SK-N-MC (cell line): ENCODE results near the gene IL21R.

Experiments
- DNase-seq: peaks from one replicate; pipeline ENCODE4 v3.0.0-alpha.2; 2011; ENCODE audit warnings: low read depth, low spot score
- H3K27ac ChIP-seq: fragments of 200-600 bp; sonication (generic); 2 replicates; pipeline ENCODE4 v1.5.1; 2016; ENCODE audit warnings: mixed run types
- H3K36me3 ChIP-seq: fragments of 200-600 bp; sonication (generic); 2 replicates; pipeline ENCODE4 v1.6.1; 2017; ENCODE audit warnings: antibody characterized with exemption, low read length, mixed read lengths; ENCODE audit not compliant: insufficient read depth
- H3K4me3 ChIP-seq: fragments of 200-600 bp; sonication (generic); 2 replicates; pipeline ENCODE4 v1.5.1; 2016
- H3K9ac ChIP-seq: fragments of 200-600 bp; sonication (generic); 2 replicates; pipeline ENCODE4 v1.8.0; 2017; ENCODE audit warnings: mixed run types, mixed read lengths; ENCODE audit not compliant: insufficient read length
- H3K9me3 ChIP-seq: fragments of 200-600 bp; sonication (generic); 2 replicates; pipeline ENCODE4 v1.6.1; 2017; ENCODE audit warnings: low read depth, mild to moderate bottlenecking, antibody characterized with exemption, low read length, moderate library complexity, mixed read lengths
- EZH2 ChIP-seq: fragments of 200-600 bp; sonication (generic); IDR thresholded peaks from one replicate; pipeline ENCODE4 v1.6.1; 2017; ENCODE audit warnings: antibody characterized with exemption
- FOXP2 ChIP-seq: optimal IDR thresholded peaks from 2 replicates; pipeline ENCODE3; 2011; ENCODE audit warnings: mild to moderate bottlenecking, moderate library complexity; ENCODE audit not compliant: insufficient read depth; ENCODE audit errors: extremely low read length, control extremely low read depth
- POLR2AphosphoS5 ChIP-seq: IDR thresholded peaks from 2 replicates; pipeline ENCODE4 v1.6.1; 2012; ENCODE audit warnings: mild to moderate bottlenecking, low read depth, low read length, borderline replicate concordance

IL21R gene

DNA sequence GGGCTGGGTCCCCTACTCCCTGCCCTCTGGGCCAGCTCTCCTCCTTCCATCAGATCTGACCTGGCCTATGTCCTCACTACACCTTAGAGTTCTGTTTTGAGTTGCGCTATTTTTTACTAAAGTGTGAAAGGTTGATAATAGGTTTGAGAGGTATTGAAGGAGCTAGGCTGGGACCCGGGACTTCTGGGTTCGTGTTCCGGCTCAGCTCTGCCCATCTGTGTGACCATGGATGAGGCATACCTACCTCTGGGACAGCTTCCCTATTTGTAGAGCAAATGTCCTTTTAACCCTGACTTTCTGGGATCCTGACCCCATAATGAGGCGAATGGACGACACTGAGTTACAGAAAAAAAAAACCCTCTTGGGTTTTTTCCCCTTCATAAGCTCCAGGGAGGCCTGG lies 36.0 kb downstream of the IL21R start:
- TF ChIP-seq EZH2 (no peak), FOXP2 (no peak), POLR2AphosphoS5 (no peak)
- DNase-seq: no peak
- no peaks in the 10 kb centered on the region for H3K9me3 ChIP-seq
- no peak overlapping the region for H3K9ac ChIP-seq
- no peak overlapping the region for H3K27ac ChIP-seq
- H3K36me3 ChIP-seq: no peaks in the 10 kb centered on the region
- H3K4me3 ChIP-seq: no peak overlapping the region

DNA sequence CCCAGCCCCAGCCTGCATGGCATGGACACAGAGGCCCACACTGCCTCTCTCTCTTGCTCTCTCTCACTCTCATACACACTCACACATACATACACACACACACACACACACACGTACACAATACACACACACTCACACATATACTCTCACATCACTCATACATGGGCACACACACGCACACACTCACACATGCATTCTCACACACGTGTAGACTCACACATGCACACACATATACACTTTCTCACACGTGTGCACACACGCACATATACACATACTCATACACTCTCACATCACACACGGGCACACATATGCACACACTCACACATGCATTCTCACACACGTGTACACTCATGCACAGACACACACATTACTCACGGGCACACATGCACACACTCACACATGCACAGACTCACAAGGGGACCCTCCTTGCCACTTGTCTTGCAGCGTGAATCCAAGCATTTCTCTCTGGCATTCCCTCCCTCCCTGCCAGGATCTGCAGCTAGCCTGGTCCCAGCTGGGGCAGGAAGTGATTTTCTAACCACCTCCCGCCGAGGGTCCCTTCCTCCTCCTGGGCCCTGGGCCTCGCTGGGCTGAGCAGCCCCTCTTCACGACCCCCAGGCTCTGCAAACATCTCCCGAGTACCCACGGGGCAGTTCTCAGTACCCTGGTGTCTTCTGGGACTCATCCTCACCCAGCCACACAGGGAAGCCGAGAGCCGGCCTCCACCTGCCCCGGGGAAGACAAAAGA lies 37.5 kb downstream of the IL21R start:
- Histone ChIP-seq H3K27ac (no peak overlapping the region), H3K9me3 (no peaks in the 10 kb centered on the region), H3K9ac (no peak overlapping the region), H3K36me3 (no peaks in the 10 kb centered on the region), H3K4me3 (no peak overlapping the region)
- TF ChIP-seq POLR2AphosphoS5 (no peak), FOXP2 (no peak), EZH2 (no peak)
- no peak for DNase-seq

GRCh38 chr16:27441276-27441675 lies 39.3 kb downstream of the IL21R start:
- no peak overlapping the region for H3K27ac ChIP-seq
- no peak overlapping the region for H3K9ac ChIP-seq
- peaks cover 3% of the 10 kb centered on the region; the same call in 1 of the 2 replicates for H3K9me3 ChIP-seq
- no peak for DNase-seq
- no peak overlapping the region for H3K4me3 ChIP-seq
- TF ChIP-seq POLR2AphosphoS5 (no peak), FOXP2 (no peak), EZH2 (no peak)
- H3K36me3 ChIP-seq: no peaks in the 10 kb centered on the region

- H3K9me3 ChIP-seq: peaks cover 3% of the 10 kb centered on the region; the same call in 1 of the 2 replicates
- no peak overlapping the region for H3K27ac ChIP-seq
- DNase-seq: no peak
- no peak overlapping the region for H3K4me3 ChIP-seq
- no peaks in the 10 kb centered on the region for H3K36me3 ChIP-seq
- TF ChIP-seq FOXP2 (no peak), POLR2AphosphoS5 (no peak), EZH2 (no peak)
- H3K9ac ChIP-seq: no peak overlapping the region
Measured at GRCh38 chr16:27441998-27442397, 40.0 kb downstream of the IL21R start.

DNA sequence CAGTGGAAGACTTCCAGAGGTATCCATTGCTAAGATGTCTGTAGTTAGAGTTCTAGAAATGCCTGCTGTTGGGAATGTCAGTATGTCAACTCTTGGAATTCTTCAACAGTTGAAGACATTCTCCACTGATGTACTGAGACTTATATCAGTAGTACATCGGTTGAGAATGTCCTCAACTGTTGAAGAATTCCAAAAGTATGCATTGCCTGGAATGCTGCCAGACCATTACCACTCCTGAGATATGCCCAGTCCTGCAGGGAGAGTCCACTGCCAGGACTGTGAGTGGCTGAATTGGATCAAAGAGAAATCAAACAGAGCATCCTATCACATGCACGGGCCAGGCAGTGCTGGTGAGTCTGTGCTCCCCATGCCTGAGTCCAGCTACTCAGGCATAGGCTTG lies 42.0 kb downstream of the IL21R start:
- Histone ChIP-seq H3K9me3 (peaks cover 3% of the 10 kb centered on the region; the same call in 1 of the 2 replicates), H3K27ac (no peak overlapping the region), H3K36me3 (no peaks in the 10 kb centered on the region), H3K9ac (no peak overlapping the region), H3K4me3 (no peak overlapping the region)
- DNase-seq: no peak
- no peak for TF ChIP-seq FOXP2
- no peak for TF ChIP-seq EZH2
- TF ChIP-seq POLR2AphosphoS5: no peak

DNA sequence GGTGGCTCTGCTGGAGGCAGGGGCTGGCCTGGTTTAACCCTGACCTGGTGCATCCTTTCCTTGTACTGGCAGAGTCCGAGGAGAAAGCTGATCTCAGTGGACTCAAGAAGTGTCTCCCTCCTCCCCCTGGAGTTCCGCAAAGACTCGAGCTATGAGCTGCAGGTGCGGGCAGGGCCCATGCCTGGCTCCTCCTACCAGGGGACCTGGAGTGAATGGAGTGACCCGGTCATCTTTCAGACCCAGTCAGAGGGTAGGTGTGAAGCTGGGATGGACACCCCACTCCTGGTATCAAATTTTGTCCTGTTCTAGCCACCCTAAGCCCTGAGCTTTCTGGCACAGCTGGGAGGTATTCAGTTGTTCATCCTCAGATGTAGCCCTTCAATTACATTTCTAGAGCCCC lies 42.5 kb downstream of the IL21R start:
- no peaks in the 10 kb centered on the region for H3K36me3 ChIP-seq
- no peak for TF ChIP-seq FOXP2
- no peak for TF ChIP-seq EZH2
- no peak for TF ChIP-seq POLR2AphosphoS5

DNA sequence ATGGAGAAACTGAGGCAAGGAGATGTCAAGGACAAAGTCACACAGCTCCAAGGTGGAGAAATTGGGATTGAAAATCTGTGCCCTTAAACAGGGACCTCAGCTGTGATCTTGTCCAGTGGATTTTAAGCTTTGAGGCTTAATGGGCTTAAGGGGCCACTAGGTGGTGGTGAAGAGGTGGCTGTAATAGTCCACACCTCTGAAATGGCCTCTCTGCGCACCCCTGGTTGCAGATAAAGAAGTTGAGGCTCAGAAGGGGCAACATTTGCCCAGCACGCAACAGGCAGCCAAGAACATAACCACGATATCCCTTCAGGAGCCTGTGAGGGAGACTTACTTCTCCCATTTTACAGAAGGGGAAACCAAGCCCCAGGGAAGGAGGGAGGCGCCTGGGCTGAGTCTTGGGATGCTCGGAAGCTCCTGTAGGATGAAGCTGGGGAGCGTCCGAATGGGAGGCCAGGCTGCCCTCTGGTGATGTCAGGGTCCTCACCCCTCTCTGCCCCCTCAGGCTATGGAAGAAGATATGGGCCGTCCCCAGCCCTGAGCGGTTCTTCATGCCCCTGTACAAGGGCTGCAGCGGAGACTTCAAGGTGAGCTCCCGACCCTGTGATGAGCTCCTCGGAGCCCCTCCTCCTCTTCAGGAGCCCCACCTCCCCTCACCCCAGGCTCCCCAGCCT lies 43.7 kb downstream of the IL21R start:
- no peak for TF ChIP-seq FOXP2
- TF ChIP-seq EZH2: no peak
- no peak for DNase-seq
- Histone ChIP-seq H3K9ac (no peak overlapping the region), H3K9me3 (peaks cover 3% of the 10 kb centered on the region; the same call in 1 of the 2 replicates), H3K36me3 (no peaks in the 10 kb centered on the region), H3K27ac (no peak overlapping the region), H3K4me3 (no peak overlapping the region)

More for the DNA sequence above, 42.5 kb downstream of the IL21R start:
- no peak overlapping the region for H3K9ac ChIP-seq
- no peak for DNase-seq
- no peak overlapping the region for H3K27ac ChIP-seq
- peaks cover 3% of the 10 kb centered on the region; the same call in 1 of the 2 replicates for H3K9me3 ChIP-seq
- H3K4me3 ChIP-seq: no peak overlapping the region

- TF ChIP-seq EZH2 (no peak), FOXP2 (no peak), POLR2AphosphoS5 (no peak)
- Histone ChIP-seq H3K36me3 (no peaks in the 10 kb centered on the region), H3K27ac (no peak overlapping the region), H3K9ac (no peak overlapping the region), H3K4me3 (no peak overlapping the region), H3K9me3 (peaks cover 3% of the 10 kb centered on the region; the same call in 1 of the 2 replicates)
- no peak for DNase-seq
Measured at GRCh38 chr16:27446721-27447120, 44.7 kb downstream of the IL21R start.
